Activated T-cell treated with anti-CD3 and anti-CD28 coated beads, Interleukin-2, amount 50 U/mL, for 48 hours (primary cell): ENCODE results near the gene CD81.

Experiments used
- DNase-seq, 2 experiments: peaks; one replicate each; pipeline ENCODE4 v3.0.0-alpha.2; 2020

Gene CD81

GRCh38 chr11:2408671-2409070, 31.6 kb downstream of the CD81 start:
- DNase-seq = no peak

- no peak for DNase-seq
Observed at GRCh38 chr11:2409126-2409525, 32.0 kb downstream of the CD81 start.

- no peak for DNase-seq
Observed at GRCh38 chr11:2409611-2410468, 32.7 kb downstream of the CD81 start.

- DNase-seq = no peak
Observed at GRCh38 chr11:2410616-2411015, 33.5 kb downstream of the CD81 start.

GRCh38 chr11:2411446-2412305, 34.6 kb downstream of the CD81 start:
- no peak for DNase-seq

- no peak for DNase-seq
Observed at GRCh38 chr11:2412323-2412722, 35.2 kb downstream of the CD81 start.

GRCh38 chr11:2413742-2414579, 36.9 kb downstream of the CD81 start:
- no peak for DNase-seq

GRCh38 chr11:2414616-2415015, 37.5 kb downstream of the CD81 start:
- DNase-seq = no peak

GRCh38 chr11:2415171-2415570, 38.1 kb downstream of the CD81 start:
- DNase-seq = no peak

- DNase-seq = no peak
Observed at GRCh38 chr11:2415601-2416380, 38.7 kb downstream of the CD81 start.

- DNase-seq = no peak
Observed at GRCh38 chr11:2416765-2417164, 39.7 kb downstream of the CD81 start.

- DNase-seq = no peak
Observed at GRCh38 chr11:2417856-2418692, 41.0 kb downstream of the CD81 start.

GRCh38 chr11:2418693-2419360, 41.7 kb downstream of the CD81 start:
- DNase-seq = no peak

- peak; percentile 75 to 80 for DNase-seq
Observed at GRCh38 chr11:2419638-2420501, 42.8 kb downstream of the CD81 start.

GRCh38 chr11:2420502-2421225, 43.6 kb downstream of the CD81 start:
- peak; percentile 77 to 84 for DNase-seq

GRCh38 chr11:2421226-2421994, 44.3 kb downstream of the CD81 start:
- DNase-seq = no peak

GRCh38 chr11:2421996-2422395, 44.9 kb downstream of the CD81 start:
- no peak for DNase-seq
